AG04449 (cell line): ENCODE measurements around the gene DALRD3.

Experiments used
- CTCF ChIA-PET: fragments of 350-600 bp; formaldehyde crosslinking; extraction: SDS; loops from one replicate; lab custom pipeline; 2021; ENCODE audit warnings: antibody characterized with exemption; lab: Yijun Ruan, JAX
- POLR2A ChIA-PET: fragments of 400-600, 350-600 bp; formaldehyde crosslinking; extraction: SDS; loops from one replicate; lab custom pipeline; 2020; ENCODE audit warnings: antibody characterized with exemption, inconsistent platforms; lab: Yijun Ruan, JAX
- DNase-seq: peaks from one replicate; pipeline ENCODE4 v3.0.0-alpha.2; 2010; ENCODE audit warnings: low read depth, low spot score
- H3K4me3 ChIP-seq: 2 replicates; pipeline ENCODE4 v1.5.1; 2011; ENCODE audit warnings: low read depth, mild to moderate bottlenecking, control low read depth, low read length
- TF ChIP-seq, protein P1 (sequence below): IDR thresholded peaks from one replicate; pipeline ENCODE4 v1.5.1; 2011; ENCODE audit warnings: mild to moderate bottlenecking, moderate library complexity, low read length, control low read depth, inconsistent platforms; ENCODE audit not compliant: insufficient read depth; ENCODE audit errors: missing control alignments

The DALRD3 gene

DNA sequence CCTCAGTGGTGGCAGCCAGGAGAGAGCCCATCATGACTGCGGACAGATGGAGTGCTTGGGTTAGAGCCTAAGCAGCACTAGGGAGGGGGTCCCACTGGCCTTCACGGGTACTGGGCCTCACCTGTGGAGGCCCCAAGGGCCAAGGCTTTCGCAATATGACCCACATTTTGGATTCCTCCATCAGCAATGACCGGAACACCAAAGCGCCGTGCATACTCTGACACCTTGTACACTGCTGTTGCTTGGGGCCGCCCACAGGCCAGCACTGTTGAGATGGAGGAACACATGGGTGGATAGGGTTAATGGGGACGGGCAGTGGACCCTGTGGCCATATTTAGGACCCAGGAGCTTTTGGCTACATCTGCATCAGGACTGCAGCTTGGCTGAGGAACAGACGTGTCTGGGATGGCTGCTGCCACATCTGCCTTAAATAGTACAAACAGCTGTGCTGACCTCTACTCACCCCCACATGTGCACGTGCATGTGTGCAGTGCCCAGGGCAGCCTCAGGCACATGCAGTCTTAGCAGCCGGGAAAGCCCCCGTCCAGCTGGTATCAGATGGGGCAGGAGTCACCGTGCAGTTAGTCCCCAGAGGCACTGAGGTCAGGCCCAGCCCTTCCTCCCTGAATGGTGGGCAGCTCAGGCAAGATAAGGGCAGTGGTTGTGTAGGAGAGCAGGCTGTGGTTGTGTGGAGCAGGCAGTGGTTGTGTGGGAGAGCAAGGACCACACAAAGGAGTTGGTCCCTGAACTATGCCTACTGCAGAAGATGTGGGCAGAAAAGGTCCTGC lies 6.8 kb upstream of the DALRD3 start:
- TF ChIP-seq, protein P1, sequence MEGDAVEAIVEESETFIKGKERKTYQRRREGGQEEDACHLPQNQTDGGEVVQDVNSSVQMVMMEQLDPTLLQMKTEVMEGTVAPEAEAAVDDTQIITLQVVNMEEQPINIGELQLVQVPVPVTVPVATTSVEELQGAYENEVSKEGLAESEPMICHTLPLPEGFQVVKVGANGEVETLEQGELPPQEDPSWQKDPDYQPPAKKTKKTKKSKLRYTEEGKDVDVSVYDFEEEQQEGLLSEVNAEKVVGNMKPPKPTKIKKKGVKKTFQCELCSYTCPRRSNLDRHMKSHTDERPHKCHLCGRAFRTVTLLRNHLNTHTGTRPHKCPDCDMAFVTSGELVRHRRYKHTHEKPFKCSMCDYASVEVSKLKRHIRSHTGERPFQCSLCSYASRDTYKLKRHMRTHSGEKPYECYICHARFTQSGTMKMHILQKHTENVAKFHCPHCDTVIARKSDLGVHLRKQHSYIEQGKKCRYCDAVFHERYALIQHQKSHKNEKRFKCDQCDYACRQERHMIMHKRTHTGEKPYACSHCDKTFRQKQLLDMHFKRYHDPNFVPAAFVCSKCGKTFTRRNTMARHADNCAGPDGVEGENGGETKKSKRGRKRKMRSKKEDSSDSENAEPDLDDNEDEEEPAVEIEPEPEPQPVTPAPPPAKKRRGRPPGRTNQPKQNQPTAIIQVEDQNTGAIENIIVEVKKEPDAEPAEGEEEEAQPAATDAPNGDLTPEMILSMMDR: no peak
- CTCF ChIA-PET: interaction anchor here (0.8 to 8.0 kb wide), 2 partner anchors 12 to 36 kb away, joined by 3 to 59 read pairs; no protein-coding TSS in a partner anchor
- H3K4me3 ChIP-seq: no peak overlapping the region
- POLR2A ChIA-PET: interaction anchor here (3.1 kb wide), 1 partner anchor 18 kb away, joined by 19 read pairs; the partner anchor contains the start of gene WDR6
- no peak for DNase-seq

DNA sequence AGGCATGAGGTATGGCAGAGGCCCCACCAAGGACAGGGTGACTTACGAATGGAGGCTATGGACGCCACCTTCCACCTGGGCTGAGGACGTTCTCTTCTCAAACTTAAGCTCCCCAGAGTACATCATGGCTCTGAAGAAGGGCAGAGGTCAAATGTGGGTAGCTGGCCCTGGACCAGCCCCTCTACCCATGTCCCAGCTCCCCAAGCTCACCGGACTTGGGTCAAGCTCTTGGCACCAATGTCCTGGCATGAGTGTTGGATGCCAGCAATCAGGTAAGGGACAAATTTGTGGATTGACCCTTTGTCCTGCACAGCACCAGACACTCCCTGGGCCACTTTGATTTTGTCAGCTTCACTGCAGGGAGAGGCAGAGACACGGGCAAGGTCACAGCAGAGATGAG lies 6.1 kb upstream of the DALRD3 start:
- H3K4me3 ChIP-seq: no peak overlapping the region
- POLR2A ChIA-PET: interaction anchor here (1.1 kb wide), 1 partner anchor 17 kb away, joined by 3 read pairs; the partner anchor contains the start of gene WDR6
- CTCF ChIA-PET: interaction anchor here (0.7 to 8.0 kb wide), 2 partner anchors 11 to 35 kb away, joined by 3 to 59 read pairs; no protein-coding TSS in a partner anchor
- TF ChIP-seq, protein P1: no peak
- no peak for DNase-seq

DNA sequence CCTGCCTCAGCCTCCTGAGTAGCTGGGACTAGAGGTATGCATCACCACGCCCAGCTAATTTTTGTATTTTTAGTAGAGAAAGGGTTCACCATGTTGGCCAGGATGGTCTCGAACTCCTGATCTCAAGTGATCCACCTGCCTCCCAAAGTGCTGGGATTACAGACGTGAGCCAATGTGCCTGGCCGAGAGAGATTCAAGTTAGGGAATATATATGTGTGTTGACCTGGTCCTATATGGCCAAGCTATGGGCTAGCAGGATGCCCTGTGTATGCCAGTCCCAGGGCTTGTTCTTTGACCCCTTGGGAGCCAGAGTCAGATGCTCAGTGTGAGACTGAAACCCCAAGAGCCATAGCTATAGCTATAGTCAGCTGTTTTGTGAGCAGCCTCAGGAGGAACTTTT lies 5.4 kb upstream of the DALRD3 start:
- POLR2A ChIA-PET: interaction anchor here (0.6 to 1.1 kb wide), 2 partner anchors 13 to 16 kb away, joined by 3 read pairs; partner anchors contain the start of gene WDR6
- no peak overlapping the region for H3K4me3 ChIP-seq

DNA sequence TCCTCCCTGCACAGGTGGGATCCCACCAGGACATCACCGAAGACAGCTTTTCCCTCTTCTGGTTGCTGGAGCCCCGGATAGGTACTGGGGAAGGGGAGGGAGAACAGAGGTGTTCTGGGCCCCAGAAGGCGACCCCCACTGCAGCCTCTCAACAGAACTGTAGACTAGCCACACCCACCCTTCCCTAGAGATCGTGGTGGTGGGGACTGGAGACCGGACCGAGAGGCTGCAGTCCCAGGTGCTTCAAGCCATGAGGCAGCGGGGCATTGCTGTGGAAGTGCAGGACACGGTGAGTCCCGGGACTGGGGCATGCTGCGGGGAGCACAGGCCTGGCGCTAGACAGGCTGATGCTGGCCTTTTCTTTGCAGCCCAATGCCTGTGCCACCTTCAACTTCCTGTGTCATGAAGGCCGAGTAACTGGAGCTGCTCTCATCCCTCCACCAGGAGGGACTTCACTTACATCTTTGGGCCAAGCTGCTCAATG lies 4.3 kb upstream of the DALRD3 start:
- POLR2A ChIA-PET: interaction anchor here (2.8 to 3.4 kb wide), 3 partner anchors 15 to 71 kb away, joined by 31 to 70 read pairs (median 43); partner anchors contain the start of genes P4HTM, QRICH1 and WDR6
- CTCF ChIA-PET: interaction anchor here (0.8 to 9.8 kb wide), 21 partner anchors 9 to 176 kb away, joined by 3 to 95 read pairs (median 4); partner anchors contain the start of genes KLHDC8B, P4HTM, QRICH1 and WDR6
- peak overlapping the region; percentile 94 for H3K4me3 ChIP-seq
- TF ChIP-seq, protein P1: no peak
- no peak for DNase-seq

More for the DNA sequence above, 5.4 kb upstream of the DALRD3 start:
- TF ChIP-seq, protein P1: no peak
- CTCF ChIA-PET: interaction anchor here (0.7 to 9.8 kb wide), 8 partner anchors 8 to 70 kb away, joined by 3 to 95 read pairs (median 22); partner anchors contain the start of genes QRICH1 and WDR6
- DNase-seq: no peak

DNA sequence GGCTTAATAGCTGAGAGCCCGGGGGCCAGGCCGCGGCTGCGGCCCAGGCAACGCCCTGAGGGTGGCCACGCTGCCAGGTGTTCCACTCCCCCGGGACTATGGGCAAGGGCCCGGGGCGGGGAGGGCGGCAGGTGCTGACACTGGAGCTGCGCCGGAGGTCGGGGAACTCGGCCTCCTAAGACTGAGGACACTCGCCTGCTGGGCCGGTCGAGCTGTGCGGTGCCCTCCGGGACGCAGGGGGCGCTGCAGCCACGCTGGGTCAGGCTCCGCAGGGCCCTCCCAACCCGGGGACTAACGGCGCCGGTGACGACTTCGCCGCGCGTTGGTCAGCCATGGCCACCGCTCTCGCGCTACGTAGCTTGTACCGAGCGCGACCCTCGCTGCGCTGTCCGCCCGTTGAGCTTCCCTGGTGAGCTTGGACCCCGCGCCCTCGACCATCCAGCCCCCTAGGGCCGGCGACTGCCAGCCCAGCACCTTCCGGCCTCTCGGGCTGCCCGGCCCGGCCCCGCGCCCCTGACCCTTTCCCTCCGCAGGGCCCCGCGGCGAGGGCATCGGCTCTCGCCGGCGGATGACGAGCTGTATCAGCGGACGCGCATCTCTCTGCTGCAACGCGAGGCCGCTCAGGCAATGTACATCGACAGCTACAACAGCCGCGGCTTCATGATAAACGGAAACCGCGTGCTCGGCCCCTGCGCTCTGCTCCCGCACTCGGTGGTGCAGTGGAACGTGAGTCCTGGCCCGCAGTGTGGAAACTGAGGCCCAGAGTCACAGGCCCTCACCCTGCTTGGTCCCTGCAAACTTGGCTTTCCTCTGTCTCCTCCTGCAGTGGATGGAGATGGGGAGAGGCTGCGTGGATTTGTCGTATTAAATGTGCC lies 3.7 kb upstream of the DALRD3 start, which contains the start of gene NDUFAF3:
Gene NDUFAF3, plus strand, starts transcription at position 309 of the 875 bp plus-strand sequence. Its CDS starts 24 bp downstream, at position 333.
- CTCF ChIA-PET: interaction anchor here (0.8 to 9.8 kb wide), 22 partner anchors 9 to 175 kb away, joined by 3 to 95 read pairs (median 4); partner anchors contain the start of genes KLHDC8B, P4HTM, QRICH1 and WDR6
- POLR2A ChIA-PET: interaction anchor here (0.6 to 3.4 kb wide), 15 partner anchors 7 to 427 kb away, joined by 3 to 70 read pairs (median 4); partner anchors contain the start of genes IMPDH2, LAMB2, P4HTM and QRICH1
- TF ChIP-seq, protein P1: peak; percentile 99
- no peak for DNase-seq
- peak within 1 kb of the TSS; percentile 94 for H3K4me3 ChIP-seq
